GM19240 (cell line): ENCODE results near the gene ZNF93.
"Not testable (repeated sequence)": the region's sequence is repeated elsewhere in the genome, so short reads cannot be mapped to it uniquely, and the experiment has no call there.

ENCODE experiments used
- DNase-seq: peaks from one replicate; pipeline ENCODE4 v3.0.0; 2011; ENCODE audit warnings: low spot score; ENCODE audit not compliant: insufficient read length

Gene ZNF93

DNA sequence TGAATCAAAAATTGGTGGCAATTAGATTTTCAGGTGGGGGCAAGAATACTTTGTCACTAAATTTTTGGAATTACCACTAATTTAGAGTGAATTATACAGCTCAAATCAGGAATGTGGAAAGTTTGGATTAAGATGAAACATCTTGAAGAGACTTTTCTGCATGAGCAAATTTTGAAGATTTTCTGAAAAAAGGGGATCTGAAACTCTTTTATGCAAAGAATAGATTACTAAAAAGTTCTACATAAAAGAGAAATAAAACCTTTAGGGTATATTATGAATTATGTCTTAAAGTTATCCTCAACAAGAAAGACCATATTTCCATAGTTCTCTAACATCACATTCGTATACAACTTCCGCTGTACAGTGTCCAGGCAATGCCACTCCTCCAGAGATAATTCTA, 36.7 kb downstream of the ZNF93 start:
- DNase-seq = no peak

- DNase-seq = no peak
Measured at GRCh38 chr19:19938449-19938848, 37.7 kb downstream of the ZNF93 start.

- no peak for DNase-seq
Measured at GRCh38 chr19:19943848-19944582, 43.3 kb downstream of the ZNF93 start.

GRCh38 chr19:19944583-19944880, 43.8 kb downstream of the ZNF93 start:
- DNase-seq = no peak

DNA sequence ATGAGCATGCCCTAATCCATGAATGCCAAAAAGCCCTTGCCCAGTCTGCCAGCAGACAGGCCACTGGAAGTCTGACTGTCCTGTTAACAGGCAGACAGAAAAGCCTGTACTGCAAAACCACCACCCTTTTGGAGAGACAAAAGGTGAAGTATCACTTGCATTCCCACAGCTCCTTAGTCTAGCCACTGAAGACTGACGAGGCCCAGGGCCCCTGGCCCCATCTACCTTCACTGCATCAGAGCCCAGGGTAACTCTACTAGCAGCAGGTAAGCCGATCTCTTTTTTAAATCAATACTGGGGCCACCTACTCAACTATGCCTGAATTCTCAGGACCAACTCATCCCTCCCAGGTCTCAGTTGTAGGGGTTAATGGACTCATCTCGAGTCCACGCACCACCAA, 45.5 kb downstream of the ZNF93 start:
- no peak for DNase-seq

GRCh38 chr19:19948800-19949199, 48.1 kb downstream of the ZNF93 start:
- no peak for DNase-seq

DNA sequence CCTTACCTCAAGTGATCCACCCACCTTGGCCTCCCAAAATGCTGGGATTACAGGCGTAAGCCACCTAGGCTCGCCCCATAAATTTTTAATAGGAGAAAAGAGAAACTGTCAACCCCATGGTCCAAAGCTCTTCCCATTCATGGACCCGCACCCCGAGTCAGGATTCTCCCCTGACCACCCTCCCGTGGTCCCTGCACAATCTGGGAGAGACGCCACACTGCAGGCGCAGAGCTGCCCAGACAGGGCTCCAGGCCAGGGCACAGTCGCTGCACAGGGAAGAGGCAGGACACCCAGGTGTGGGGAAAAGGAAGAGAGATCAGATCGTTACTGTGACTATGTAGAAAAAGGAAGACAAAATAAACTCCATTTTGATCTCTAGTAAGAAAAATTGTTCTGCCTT, 54.5 kb downstream of the ZNF93 start:
- no peak for DNase-seq

DNA sequence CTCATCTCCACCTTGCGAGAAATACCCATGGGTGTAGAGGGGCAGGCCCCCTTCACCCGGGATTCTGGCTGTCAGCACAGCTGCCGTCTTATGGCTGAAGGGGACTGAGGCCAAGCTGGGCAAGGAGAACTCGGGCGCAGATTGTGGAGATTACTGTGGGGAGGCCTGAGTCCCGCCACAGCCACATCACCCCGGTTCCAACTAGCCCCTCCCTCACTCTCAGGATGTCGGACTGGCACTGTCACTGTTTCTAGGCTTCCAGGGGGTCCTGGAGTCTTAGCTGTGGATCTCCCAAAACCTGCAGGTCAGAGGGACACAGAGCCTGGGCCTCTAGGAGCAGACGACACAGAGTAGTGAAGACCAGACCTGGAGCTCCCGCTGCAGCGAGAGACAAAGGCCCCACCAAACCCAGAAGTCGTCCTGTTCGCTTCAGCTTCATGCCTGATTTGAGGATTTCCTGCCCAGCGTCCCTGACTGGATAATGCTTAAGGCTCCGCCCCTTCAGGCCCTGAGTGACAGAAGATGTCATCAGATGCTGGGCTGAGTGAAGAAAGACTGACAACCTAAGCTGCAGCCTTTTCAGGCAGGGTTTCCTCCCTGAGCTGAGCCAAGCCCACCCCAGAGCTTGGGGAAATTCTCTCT, 55.8 kb downstream of the ZNF93 start:
- DNase-seq = no peak

GRCh38 chr19:19957766-19958165, 57.0 kb downstream of the ZNF93 start:
- DNase-seq = not testable (repeated sequence)

DNA sequence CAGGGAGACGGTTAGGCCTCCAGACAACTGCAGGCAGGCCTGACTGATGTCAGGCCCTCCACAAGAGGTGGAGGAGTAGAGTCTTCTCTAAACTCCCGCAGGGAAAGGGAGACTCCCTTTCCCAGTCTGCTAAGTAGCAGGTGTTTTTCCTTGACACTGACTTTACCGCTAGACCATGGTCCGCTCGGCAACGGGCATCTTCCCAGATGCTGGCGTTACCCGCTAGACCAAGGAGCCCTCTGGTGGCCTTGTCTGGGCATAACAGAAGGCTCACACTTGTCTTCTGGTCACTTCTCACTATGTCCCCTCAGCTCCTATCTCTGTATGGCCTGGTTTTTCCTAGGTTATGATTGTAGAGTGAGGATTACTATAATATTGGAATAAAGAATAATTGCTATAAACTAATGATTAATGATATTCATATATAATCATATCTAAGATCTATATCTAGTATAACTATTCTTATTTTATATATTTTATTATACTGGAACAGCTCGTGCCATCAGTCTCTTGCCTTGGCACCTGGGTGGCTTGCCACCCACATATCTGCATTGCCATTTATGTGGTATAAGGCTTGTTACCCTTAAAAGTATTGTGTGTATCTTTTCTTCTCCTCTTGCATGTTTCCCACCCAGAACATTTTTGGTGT, 58.5 kb downstream of the ZNF93 start:
- not testable (repeated sequence) for DNase-seq

- no peak for DNase-seq
Measured at GRCh38 chr19:19964416-19964815, 63.7 kb downstream of the ZNF93 start.

- DNase-seq = not testable (repeated sequence)
Measured at GRCh38 chr19:19966126-19966525, 65.4 kb downstream of the ZNF93 start.

DNA sequence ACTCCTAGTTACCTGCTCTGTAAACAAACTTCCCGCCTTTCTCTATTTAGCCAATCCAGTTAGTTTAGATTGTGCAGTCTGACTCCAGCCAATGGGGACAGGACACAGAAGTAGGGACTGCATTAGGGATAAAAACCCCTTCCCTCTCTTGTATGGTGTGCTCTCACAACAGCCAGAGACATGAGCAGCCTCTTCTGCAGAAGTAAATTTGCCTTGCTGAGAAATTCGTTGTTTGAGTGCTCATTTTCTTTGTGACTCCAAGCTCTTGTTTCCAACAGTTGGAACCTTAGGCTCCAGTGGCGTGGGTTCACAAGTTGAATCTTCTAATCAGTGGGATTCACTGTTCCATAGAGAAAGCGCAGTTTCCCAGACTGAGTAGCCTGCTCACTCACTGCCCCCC, 66.1 kb downstream of the ZNF93 start:
- DNase-seq = no peak
